Measurements from ENCODE around the gene KIDINS220.
A peak's percentile ranks its signal among the peaks of the same experiment; 100 is the strongest.

The KIDINS220 gene

GRCh38 chr2:8802741-8803140 lies 34.7 kb downstream of the KIDINS220 start:
- DNase-seq: no peak

GRCh38 chr2:8800821-8801220 lies 36.6 kb downstream of the KIDINS220 start:
- DNase-seq: no peak

- no peak for DNase-seq
Measured at GRCh38 chr2:8800218-8800617, 37.2 kb downstream of the KIDINS220 start.

- no peak for DNase-seq
Measured at GRCh38 chr2:8799004-8799403, 38.4 kb downstream of the KIDINS220 start.

GRCh38 chr2:8798393-8798792 lies 39.0 kb downstream of the KIDINS220 start:
- no peak for DNase-seq

- DNase-seq: no peak
Measured at GRCh38 chr2:8797682-8798081, 39.7 kb downstream of the KIDINS220 start.

- no peak for DNase-seq
Measured at GRCh38 chr2:8796878-8797550, 40.4 kb downstream of the KIDINS220 start.

- no peak for DNase-seq
Measured at GRCh38 chr2:8796315-8796848, 41.0 kb downstream of the KIDINS220 start.

- DNase-seq: no peak
Measured at GRCh38 chr2:8794923-8795825, 42.2 kb downstream of the KIDINS220 start.

- no peak for DNase-seq
Measured at GRCh38 chr2:8790739-8791162, 46.7 kb downstream of the KIDINS220 start.

GRCh38 chr2:8786463-8786862 lies 51.0 kb downstream of the KIDINS220 start:
- no peak for DNase-seq

- DNase-seq: no peak
Measured at GRCh38 chr2:8779795-8780671, 57.4 kb downstream of the KIDINS220 start.

GRCh38 chr2:8774371-8774770 lies 63.0 kb downstream of the KIDINS220 start:
- DNase-seq: no peak

GRCh38 chr2:8767324-8767723 lies 70.1 kb downstream of the KIDINS220 start:
- DNase-seq: no peak

GRCh38 chr2:8761529-8762164 lies 75.8 kb downstream of the KIDINS220 start:
- peak; percentile 5 for DNase-seq

GRCh38 chr2:8756716-8757115 lies 80.7 kb downstream of the KIDINS220 start:
- no peak for DNase-seq

GRCh38 chr2:8756230-8756629 lies 81.2 kb downstream of the KIDINS220 start:
- no peak for DNase-seq

- DNase-seq: no peak
Measured at GRCh38 chr2:8754106-8754776, 83.2 kb downstream of the KIDINS220 start.

- no peak for DNase-seq
Measured at GRCh38 chr2:8753609-8754008, 83.8 kb downstream of the KIDINS220 start.

GRCh38 chr2:8752385-8752784 lies 85.0 kb downstream of the KIDINS220 start:
- DNase-seq: no peak

GRCh38 chr2:8750221-8750620 lies 87.2 kb downstream of the KIDINS220 start:
- DNase-seq: no peak

- no peak for DNase-seq
Measured at GRCh38 chr2:8743261-8743660, 94.2 kb downstream of the KIDINS220 start.

Data from GF-D8 (cell line).